Measurements from ENCODE around the gene OCA2. TPM values are rescaled to one million over a fixed set of nuclear protein-coding genes. Genes with fewer than 3 reads are reported as not detected.

OCA2 gene
- total and polyA plus RNA-seq, 2 of the 4 experiments (the other 2 are of a cell fraction): under 0.01 to 0.03 TPM

- Histone ChIP-seq H3K4me2 (ENCODE audit: low read depth, low read length) (no peak overlapping the region), H3K4me3 (ENCODE audit: insufficient read depth, low read depth, low read length) (no peak overlapping the region), H3K27ac (ENCODE audit: insufficient read depth, low read length) (no peak overlapping the region), H3K9me3 (ENCODE audit: control insufficient read depth, insufficient read depth, low read length) (peaks cover 25% of the 10 kb centered on the region), H3K14ac (replicated peaks; ENCODE audit: low read depth, low read length) (no peak overlapping the region), H3K79me1 (ENCODE audit: low read depth in 1 of 2, low read length in 2 of 2) (no peaks in the 10 kb centered on the region), H3K9ac (ENCODE audit: low read depth, low read length) (no peak overlapping the region), H3K36me3 (ENCODE audit: control insufficient read depth, insufficient read depth, low read length) (no peaks in the 10 kb centered on the region), H2AK9ac (replicated peaks; ENCODE audit: low read depth, low read length, poor library complexity) (no peak overlapping the region), H3K9me1 (ENCODE audit: insufficient read depth, low read length) (no peaks in the 10 kb centered on the region), H3K4ac (ENCODE audit: low read depth, low read length) (no peak overlapping the region), H3K56ac (ENCODE audit: extremely low read depth, insufficient read depth, low read length) (no peak overlapping the region), H3K27me3 (ENCODE audit: control insufficient read depth, insufficient read depth, low read length) (no peaks in the 10 kb centered on the region), H4K91ac (ENCODE audit: insufficient read depth, low read depth, low read length) (no peak overlapping the region), H2BK5ac (ENCODE audit: low read depth, low read length, poor library complexity, severe bottlenecking) (no peak overlapping the region), H3K23ac (ENCODE audit: low read depth, low read length) (no peak overlapping the region), H3K18ac (ENCODE audit: low read depth, low read length) (no peak overlapping the region), H2BK20ac (ENCODE audit: low read depth, low read length) (no peak overlapping the region), H2BK120ac (ENCODE audit: low read depth, low read length) (no peak overlapping the region), H4K20me1 (ENCODE audit: insufficient read depth, low read length) (no peaks in the 10 kb centered on the region), H2AFZ (replicated peaks; ENCODE audit: low read length, poor library complexity) (peak overlapping the region; percentile 58), H2BK15ac (ENCODE audit: low read depth, low read length) (no peak overlapping the region), H4K8ac (ENCODE audit: low read depth in 2 of 2, low read length in 2 of 2) (no peak overlapping the region), H4K5ac (ENCODE audit: low read depth, low read length) (no peak overlapping the region), H3K4me1 (ENCODE audit: control insufficient read depth, insufficient read depth, low read length) (no peaks in the 10 kb centered on the region), H2AK5ac (ENCODE audit: low read depth, low read length) (no peak overlapping the region)
- no peak for TF ChIP-seq NFE2L2 (IDR thresholded peaks at IDR 0.05; ENCODE audit: low read depth, low read length)
- no peak for TF ChIP-seq USF2 (IDR thresholded peaks at IDR 0.05; ENCODE audit: low read depth, low read length)
- peak; percentile 59; the same call in 1 of the 2 replicates for TF ChIP-seq MAFK (IDR thresholded peaks at IDR 0.05; ENCODE audit: low read depth, low read length)
- no peak for TF ChIP-seq CHD1 (IDR thresholded peaks at IDR 0.05; ENCODE audit: low read depth, low read length)
- no peak for TF ChIP-seq FOS (IDR thresholded peaks at IDR 0.05; ENCODE audit: low read depth, low read length)
- TF ChIP-seq SMC3 (IDR thresholded peaks at IDR 0.05; ENCODE audit: low read depth, low read length): no peak
- WGBS, 2 experiments (ENCODE audit: extremely low coverage in 2 of 2, insufficient read length in 1 of 2): 32% methylated on average over 4 of the region's 10 CpGs; no CpG with 5 or more reads in 1 of the 2 experiments
- intact Hi-C loops (cut with micrococcal nuclease): no loop called here
- ChIA-PET CTCF (no interaction called here), POLR2A (ENCODE audit: unreplicated experiment) (no interaction called here)
- in situ Hi-C loops (cut with MboI; ENCODE audit: low sequenced_read_pairs): no loop called here
- ATAC-seq (ENCODE audit: low read depth) (no peak), DNase-seq (no peak)
- dilution Hi-C loops (cut with HindIII; ENCODE audit: low sequenced_read_pairs, unreplicated experiment): no loop called here
- no TSS peak for BruUV-seq (replicated peaks)
These were observed 306.3 kb downstream of the OCA2 start for GRCh38 chr15:27792756-27793264.

All from IMR-90 (cell line).